ENCODE data around the gene GPR137B.

GPR137B gene

DNA sequence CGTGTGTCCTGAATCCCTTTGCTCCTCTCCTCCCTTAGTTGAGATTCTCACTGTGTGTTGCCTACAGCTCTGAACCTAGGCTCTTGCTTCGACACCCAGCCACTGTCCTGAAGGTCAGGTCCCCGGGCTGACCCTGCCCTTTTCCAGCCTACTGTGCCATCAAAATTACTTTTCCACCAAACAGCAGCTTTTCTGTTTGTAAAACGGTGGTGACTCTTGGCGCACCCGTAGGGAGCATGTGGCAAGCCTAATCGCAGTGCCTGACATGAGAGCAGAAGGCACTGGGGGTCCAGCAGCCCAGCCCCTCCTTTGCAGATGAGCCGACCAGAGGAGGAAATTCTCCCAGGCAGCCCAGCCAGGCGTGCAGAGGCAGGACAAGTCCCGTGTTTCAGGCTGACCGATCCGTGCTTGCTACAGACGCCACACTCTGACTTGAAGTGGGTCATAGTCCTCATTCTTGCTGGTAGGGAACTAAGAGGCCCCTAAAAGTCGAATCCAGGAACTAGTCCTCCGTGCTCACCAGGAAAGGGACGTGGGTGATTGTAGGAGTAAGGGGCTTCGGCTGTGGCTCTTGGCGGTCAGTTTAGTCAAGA, 6.8 kb downstream of the GPR137B start:
- in situ Hi-C loops (cut with HindIII; ENCODE audit: low sequenced_read_pairs) = no loop called here
- TF ChIP-seq, protein P1, sequence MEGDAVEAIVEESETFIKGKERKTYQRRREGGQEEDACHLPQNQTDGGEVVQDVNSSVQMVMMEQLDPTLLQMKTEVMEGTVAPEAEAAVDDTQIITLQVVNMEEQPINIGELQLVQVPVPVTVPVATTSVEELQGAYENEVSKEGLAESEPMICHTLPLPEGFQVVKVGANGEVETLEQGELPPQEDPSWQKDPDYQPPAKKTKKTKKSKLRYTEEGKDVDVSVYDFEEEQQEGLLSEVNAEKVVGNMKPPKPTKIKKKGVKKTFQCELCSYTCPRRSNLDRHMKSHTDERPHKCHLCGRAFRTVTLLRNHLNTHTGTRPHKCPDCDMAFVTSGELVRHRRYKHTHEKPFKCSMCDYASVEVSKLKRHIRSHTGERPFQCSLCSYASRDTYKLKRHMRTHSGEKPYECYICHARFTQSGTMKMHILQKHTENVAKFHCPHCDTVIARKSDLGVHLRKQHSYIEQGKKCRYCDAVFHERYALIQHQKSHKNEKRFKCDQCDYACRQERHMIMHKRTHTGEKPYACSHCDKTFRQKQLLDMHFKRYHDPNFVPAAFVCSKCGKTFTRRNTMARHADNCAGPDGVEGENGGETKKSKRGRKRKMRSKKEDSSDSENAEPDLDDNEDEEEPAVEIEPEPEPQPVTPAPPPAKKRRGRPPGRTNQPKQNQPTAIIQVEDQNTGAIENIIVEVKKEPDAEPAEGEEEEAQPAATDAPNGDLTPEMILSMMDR (IDR thresholded peaks at IDR 0.05; ENCODE audit: low read depth, low read length) = no peak
- no peak for DNase-seq (ENCODE audit: low read depth, low spot score)
- no peak overlapping the region for H3K4me3 ChIP-seq (ENCODE audit: low read depth, low read length)

DNA sequence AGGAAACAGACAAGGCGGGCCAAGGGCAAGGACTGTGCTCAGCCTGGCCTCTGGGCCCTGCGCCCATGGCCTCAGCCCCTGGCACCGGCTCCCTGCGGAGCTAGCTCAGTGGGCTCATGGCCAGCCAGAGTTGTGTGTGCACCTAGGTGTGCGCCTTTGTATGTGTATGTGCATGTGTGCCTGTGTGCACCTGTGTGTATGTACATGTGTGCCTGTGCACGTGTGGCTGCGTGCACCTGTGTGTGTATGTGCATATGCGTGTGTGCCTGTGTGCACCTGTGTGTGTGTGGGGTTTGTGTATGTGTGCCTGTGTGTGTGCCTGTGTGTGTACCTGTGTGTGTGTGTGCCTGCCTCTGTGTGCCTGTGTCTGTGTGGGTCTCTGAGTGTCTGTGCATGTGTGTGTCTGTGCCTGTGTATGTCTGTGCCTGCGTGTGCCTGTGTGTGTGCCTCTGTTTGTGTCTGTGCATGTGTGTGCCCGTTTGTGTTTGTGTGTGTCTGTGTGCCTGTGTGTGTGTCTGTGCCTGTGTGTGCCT, 7.4 kb downstream of the GPR137B start:
- in situ Hi-C loops (cut with HindIII; ENCODE audit: low sequenced_read_pairs) = no loop called here
- H3K4me3 ChIP-seq (ENCODE audit: low read depth, low read length) = no peak overlapping the region
- no peak for DNase-seq (ENCODE audit: low read depth, low spot score)
- TF ChIP-seq, protein P1 (IDR thresholded peaks at IDR 0.05; ENCODE audit: low read depth, low read length) = no peak

DNA sequence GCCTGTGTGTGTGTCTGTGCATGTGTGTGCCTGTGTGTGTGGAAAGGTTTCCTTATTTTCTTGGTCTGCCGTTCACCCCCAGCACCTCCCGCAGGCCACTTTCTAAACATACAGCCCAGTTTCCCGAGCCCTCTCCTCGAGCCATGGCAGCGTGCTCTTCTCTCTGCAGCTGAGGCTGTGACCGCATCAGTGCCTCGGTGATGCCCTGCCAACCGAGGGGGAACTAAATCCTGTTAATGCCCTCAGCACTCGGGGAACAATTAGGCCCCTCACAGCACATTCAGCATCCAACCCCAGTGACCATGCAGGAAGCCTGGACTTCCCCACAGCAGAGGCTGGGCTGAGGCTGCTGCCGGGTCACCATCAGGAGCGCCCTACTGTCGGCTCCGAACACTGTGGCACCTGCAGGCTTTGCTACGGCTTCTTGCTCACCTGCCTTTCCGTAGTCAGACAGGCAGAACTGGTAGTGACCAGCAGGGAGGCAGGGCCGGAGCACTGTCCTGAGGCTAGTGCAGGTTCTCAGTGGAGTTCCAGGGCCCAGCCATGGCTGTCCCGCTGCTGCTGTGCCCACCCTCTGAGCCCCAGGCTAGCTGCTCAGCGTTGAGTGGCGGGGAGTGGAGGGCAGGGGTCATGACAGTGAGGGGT, 8.1 kb downstream of the GPR137B start:
- in situ Hi-C loops (cut with HindIII; ENCODE audit: low sequenced_read_pairs) = no loop called here
- TF ChIP-seq, protein P1 (IDR thresholded peaks at IDR 0.05; ENCODE audit: low read depth, low read length) = no peak
- DNase-seq (ENCODE audit: low read depth, low spot score) = no peak
- H3K4me3 ChIP-seq (ENCODE audit: low read depth, low read length) = no peak overlapping the region

DNA sequence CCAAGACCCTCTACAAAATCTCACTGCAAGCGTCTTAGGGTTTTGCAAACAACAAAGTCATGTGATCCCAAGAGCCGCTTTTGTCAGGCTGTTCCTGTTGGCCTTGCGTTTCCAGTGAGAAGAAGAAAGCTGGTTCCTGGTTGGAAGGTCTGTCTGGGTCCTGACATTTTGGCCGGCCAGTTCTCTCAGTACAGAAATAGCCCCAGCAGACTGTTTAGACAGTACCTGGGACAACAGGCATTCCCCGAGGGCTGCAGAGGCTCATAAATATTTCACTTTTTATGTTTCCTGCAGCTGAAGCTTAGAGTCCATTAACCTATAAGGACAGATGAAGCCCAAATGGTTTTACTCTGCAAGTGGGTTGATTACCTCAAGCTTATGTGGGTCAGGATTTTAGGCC, 8.6 kb downstream of the GPR137B start:
- in situ Hi-C loops (cut with HindIII; ENCODE audit: low sequenced_read_pairs) = no loop called here
- no peak for DNase-seq (ENCODE audit: low read depth, low spot score)
- H3K4me3 ChIP-seq (ENCODE audit: low read depth, low read length) = no peak overlapping the region
- TF ChIP-seq, protein P1 (IDR thresholded peaks at IDR 0.05; ENCODE audit: low read depth, low read length) = no peak

DNA sequence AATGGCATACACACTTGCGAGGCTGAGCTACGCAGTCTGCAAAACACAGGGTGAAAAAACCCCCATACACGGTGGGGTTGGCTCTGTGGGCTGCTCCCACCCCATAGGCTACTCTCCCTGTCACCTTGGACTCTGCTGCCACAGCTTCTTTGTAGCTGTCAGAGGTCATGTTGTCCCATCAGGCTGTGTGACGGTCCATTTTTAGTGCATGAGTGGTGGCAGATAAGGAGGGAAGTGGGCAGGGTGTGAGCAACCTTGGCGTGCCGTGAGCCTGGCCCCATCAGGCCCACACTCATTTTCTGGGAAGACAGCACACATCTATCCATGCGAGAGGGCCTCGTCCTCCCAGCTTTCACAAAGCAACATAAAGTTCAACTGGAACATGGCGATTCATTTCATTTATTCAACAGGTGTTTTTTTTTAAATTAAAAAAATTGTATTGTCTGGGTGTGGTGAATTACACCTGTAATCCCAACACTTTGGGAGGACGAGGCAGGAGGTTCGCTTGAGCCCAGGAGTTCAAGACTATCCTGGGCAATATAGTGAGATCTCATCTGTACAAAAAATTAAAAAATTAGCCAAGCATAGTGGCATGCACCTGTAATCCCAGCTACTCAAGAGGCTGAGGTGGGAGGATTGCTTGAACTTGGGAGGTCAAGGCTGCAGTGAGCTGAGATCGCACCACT, 9.5 kb downstream of the GPR137B start:
- in situ Hi-C loops (cut with HindIII; ENCODE audit: low sequenced_read_pairs) = no loop called here
- DNase-seq (ENCODE audit: low read depth, low spot score) = no peak

DNA sequence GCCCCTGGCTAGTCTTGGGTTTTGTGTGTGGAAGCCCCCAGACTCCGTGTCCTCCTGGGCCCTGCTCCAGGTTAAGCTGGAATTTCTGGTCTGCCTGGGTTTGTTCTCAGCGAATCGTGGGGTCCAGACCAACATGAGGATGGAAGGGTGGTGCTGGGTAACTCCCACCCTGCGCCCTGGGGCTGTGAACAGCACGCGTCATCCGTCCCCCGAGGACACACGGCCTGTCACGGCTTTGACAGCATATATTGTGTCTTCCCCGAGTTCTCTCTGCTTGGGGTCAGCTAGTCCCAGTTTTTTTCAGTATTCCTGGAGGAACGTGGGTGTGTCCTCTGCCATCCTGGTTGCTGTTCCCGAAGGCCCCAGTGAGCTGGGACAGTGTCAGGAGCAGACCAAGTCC, 11.8 kb downstream of the GPR137B start:
- no peak overlapping the region for H3K4me3 ChIP-seq (ENCODE audit: low read depth, low read length)
- no peak for DNase-seq (ENCODE audit: low read depth, low spot score)
- in situ Hi-C loops (cut with HindIII; ENCODE audit: low sequenced_read_pairs) = no loop called here
- TF ChIP-seq, protein P1 (IDR thresholded peaks at IDR 0.05; ENCODE audit: low read depth, low read length) = no peak

More for the DNA sequence above, 9.5 kb downstream of the GPR137B start:
- TF ChIP-seq, protein P1 (IDR thresholded peaks at IDR 0.05; ENCODE audit: low read depth, low read length) = no peak
- no peak overlapping the region for H3K4me3 ChIP-seq (ENCODE audit: low read depth, low read length)
